A673 (cell line): ENCODE results near the gene CSTPP1. TPM values are rescaled to one million over a fixed set of nuclear protein-coding genes. Genes with fewer than 3 reads are reported as not detected.

Experiments used
- BruUV-seq: library from RNA; stranded (reverse); fragments of 400-500 nt; replicated peaks from 2 replicates; lab custom pipeline; 2021; lab: Mats Ljungman, UMichigan
- CTCF ChIA-PET: fragments of 300-600 bp; sonication (Branson Sonifier 250); formaldehyde crosslinking; loops from one replicate; lab custom pipeline; 2022; ENCODE audit warnings: antibody characterized with exemption; lab: Charles Lee
- POLR2A ChIA-PET: fragments of 300-600 bp; sonication (Branson Sonifier 250); formaldehyde crosslinking; loops from one replicate; lab custom pipeline; 2022; ENCODE audit warnings: antibody characterized with exemption; ENCODE audit not compliant: low non-redundant PET; lab: Charles Lee
- DNase-seq: peaks from one replicate; pipeline ENCODE4 v3.0.0-alpha.2; 2015; ENCODE audit warnings: low spot score
- H3K27ac ChIP-seq: fragments of 200-600 bp; sonication (generic); 2 replicates; pipeline ENCODE4 v1.5.1; 2016; ENCODE audit warnings: mixed run types, low read depth, mild to moderate bottlenecking, mixed read lengths, antibody characterized with exemption, low read length; ENCODE audit not compliant: poor library complexity, severe bottlenecking
- H3K27me3 ChIP-seq: fragments of 200-600 bp; sonication (generic); replicated peaks from 2 replicates; pipeline ENCODE4 v1.6.1; 2017; ENCODE audit warnings: mixed run types, low read depth, mild to moderate bottlenecking, mixed read lengths, antibody characterized with exemption, low read length; ENCODE audit not compliant: insufficient read depth, poor library complexity
- H3K36me3 ChIP-seq: fragments of 200-600 bp; sonication (generic); 2 replicates; pipeline ENCODE4 v1.6.1; 2016; ENCODE audit warnings: mixed run types, mild to moderate bottlenecking, mixed read lengths, antibody characterized with exemption, low read length; ENCODE audit not compliant: insufficient read depth, poor library complexity, severe bottlenecking
- H3K4me1 ChIP-seq: fragments of 200-600 bp; sonication (generic); 2 replicates; pipeline ENCODE4 v1.6.1; 2017; ENCODE audit warnings: mixed run types, mild to moderate bottlenecking, mixed read lengths, antibody characterized with exemption, low read length; ENCODE audit not compliant: insufficient read depth, poor library complexity, severe bottlenecking
- H3K4me3 ChIP-seq: fragments of 200-600 bp; sonication (generic); 2 replicates; pipeline ENCODE4 v1.5.1; 2016; ENCODE audit warnings: low read depth, mixed run types, mild to moderate bottlenecking, mixed read lengths, low read length; ENCODE audit not compliant: poor library complexity, severe bottlenecking
- H3K9me3 ChIP-seq: fragments of 200-600 bp; sonication (generic); 2 replicates; pipeline ENCODE4 v1.6.1; 2016; ENCODE audit warnings: mixed run types, low read depth, mild to moderate bottlenecking, mixed read lengths, antibody characterized with exemption, low read length; ENCODE audit not compliant: poor library complexity, severe bottlenecking
- CTCF ChIP-seq: fragments of 300-800, 200-600 bp; sonication (generic); conservative IDR thresholded peaks from 2 replicates; pipeline ENCODE4 v1.5.1; 2017; ENCODE audit warnings: low read depth, mild to moderate bottlenecking, antibody characterized with exemption, low read length, moderate library complexity, mixed read lengths
- EZH2 ChIP-seq: fragments of 200-600 bp; sonication (generic); IDR thresholded peaks from 2 replicates; pipeline ENCODE4 v1.6.1; 2017; ENCODE audit warnings: borderline replicate concordance, low read depth, mild to moderate bottlenecking, mixed read lengths, antibody characterized with exemption, low read length; ENCODE audit not compliant: poor library complexity, severe bottlenecking
- intact Hi-C: fragments of 100-400 bp; cut with micrococcal nuclease; formaldehyde crosslinking; loops from one replicate; pipeline ENCODE4 v1.10.0; 2022; ENCODE audit not compliant: unreplicated experiment
- total RNA-seq: library from RNA; stranded (reverse); gene quantifications from 2 replicates; pipeline ENCODE4 v1.2.3, GENCODE V29; 2021

Gene CSTPP1
- total RNA-seq, 1 experiment from 2014 or later: 79.3 TPM

GRCh38 chr11:46916286-46917108 lies 20.1 kb upstream of the CSTPP1 start:
- Histone ChIP-seq H3K4me1 (peaks cover 47% of the 10 kb centered on the region), H3K27ac (peak overlapping the region; percentile 60), H3K36me3 (no peaks in the 10 kb centered on the region), H3K9me3 (no peaks in the 10 kb centered on the region), H3K4me3 (peak overlapping the region; percentile 71), H3K27me3 (no peaks in the 10 kb centered on the region)
- DNase-seq: peak; percentile 96
- intact Hi-C loops: loop anchor here (1.0 kb wide), 1 partner anchor 237 kb away; no protein-coding TSS in a partner anchor
- ChIA-PET POLR2A (interaction anchor here (0.5 to 0.8 kb wide), 7 partner anchors 15 to 273 kb away, joined by 3 to 18 read pairs (median 3); no protein-coding TSS in a partner anchor), CTCF (interaction anchor here (0.6 to 2.0 kb wide), 19 partner anchors 9 to 1113 kb away, joined by 3 to 42 read pairs (median 4); partner anchors contain the start of gene CSTPP1)
- BruUV-seq: TSS peak; percentile 22
- TF ChIP-seq CTCF (peak; percentile 69), EZH2 (no peak)

GRCh38 chr11:46917109-46917761 lies 19.3 kb upstream of the CSTPP1 start:
- POLR2A ChIA-PET: interaction anchor here (0.5 to 0.8 kb wide), 5 partner anchors 14 to 272 kb away, joined by 3 to 18 read pairs (median 4); no protein-coding TSS in a partner anchor
- TF ChIP-seq CTCF (no peak), EZH2 (no peak)
- H3K27me3 ChIP-seq: no peaks in the 10 kb centered on the region
- peak overlapping the region; percentile 60 for H3K27ac ChIP-seq
- CTCF ChIA-PET: interaction anchor here (0.6 to 2.0 kb wide), 17 partner anchors 8 to 1114 kb away, joined by 3 to 42 read pairs (median 4); partner anchors contain the start of gene CSTPP1
- no peak for DNase-seq
- peak overlapping the region; percentile 71 for H3K4me3 ChIP-seq
- H3K4me1 ChIP-seq: peaks cover 42% of the 10 kb centered on the region
- no peaks in the 10 kb centered on the region for H3K36me3 ChIP-seq
- H3K9me3 ChIP-seq: no peaks in the 10 kb centered on the region
- no TSS peak for BruUV-seq
- intact Hi-C loops: loop anchor here (1.0 kb wide), 1 partner anchor 236 kb away; no protein-coding TSS in a partner anchor

- Histone ChIP-seq H3K4me3 (peak overlapping the region; percentile 71), H3K9me3 (no peaks in the 10 kb centered on the region), H3K4me1 (peaks cover 37% of the 10 kb centered on the region), H3K27me3 (no peaks in the 10 kb centered on the region), H3K36me3 (no peaks in the 10 kb centered on the region), H3K27ac (peak overlapping the region; percentile 60)
- TF ChIP-seq EZH2 (no peak), CTCF (no peak)
- ChIA-PET CTCF (interaction anchor here (1.4 to 2.0 kb wide), 2 partner anchors 236 to 243 kb away, joined by 6 to 42 read pairs; no protein-coding TSS in a partner anchor), POLR2A (no interaction called here)
- no TSS peak for BruUV-seq
- DNase-seq: peak; percentile 46
- intact Hi-C loops: loop anchor here (1.0 kb wide), 1 partner anchor 236 kb away; no protein-coding TSS in a partner anchor
Measured at GRCh38 chr11:46917762-46918082, 18.8 kb upstream of the CSTPP1 start.
